GM23338 (cell line): ENCODE measurements around the gene EFR3B. TPM values are rescaled to one million over a fixed set of nuclear protein-coding genes. Genes with fewer than 3 reads are reported as not detected.

ENCODE experiments used
- ATAC-seq: fragments of 200-7000 bp; cut with Tn5 transposase; 3 replicates; pipeline ENCODE4 v1.9.1; 2020
- DNase-seq: peaks from one replicate; pipeline ENCODE4 v3.0.0-alpha.2; 2015; ENCODE audit warnings: low spot score
- H2AFZ ChIP-seq: fragments of 200-600 bp; sonication (generic); 2 replicates; pipeline ENCODE4 v1.8.0; 2016; ENCODE audit warnings: antibody characterized with exemption, mild to moderate bottlenecking, moderate library complexity
- H3F3A ChIP-seq: fragments of 200-600 bp; sonication (generic); replicated peaks from 2 replicates; pipeline ENCODE4 v1.8.0; 2017; ENCODE audit warnings: antibody characterized with exemption, mixed run types, low read depth
- H3K27ac ChIP-seq: fragments of 200-600 bp; sonication (generic); 2 replicates; pipeline ENCODE4 v1.6.1; 2016; ENCODE audit warnings: low read depth
- H3K27me3 ChIP-seq: fragments of 200-600 bp; sonication (generic); 2 replicates; pipeline ENCODE4 v1.8.0; 2016; ENCODE audit warnings: mild to moderate bottlenecking, mixed run types, moderate library complexity; ENCODE audit not compliant: insufficient read depth
- H3K36me3 ChIP-seq: fragments of 200-600 bp; sonication (generic); 2 replicates; pipeline ENCODE4 v1.8.0; 2016; ENCODE audit warnings: mild to moderate bottlenecking; ENCODE audit not compliant: insufficient read depth
- H3K4me1 ChIP-seq: fragments of 200-600 bp; sonication (generic); 2 replicates; pipeline ENCODE4 v1.8.0; 2016; ENCODE audit warnings: mild to moderate bottlenecking, moderate library complexity; ENCODE audit not compliant: insufficient read depth
- H3K4me2 ChIP-seq: fragments of 200-600 bp; sonication (generic); 2 replicates; pipeline ENCODE4 v1.7.1; 2017; ENCODE audit warnings: mixed run types
- H3K4me3 ChIP-seq: fragments of 200-600 bp; sonication (generic); 2 replicates; pipeline ENCODE4 v1.6.1; 2016; ENCODE audit warnings: mixed run types
- H3K79me2 ChIP-seq: fragments of 200-600 bp; sonication (generic); replicated peaks from 2 replicates; pipeline ENCODE4 v1.8.0; 2017; ENCODE audit warnings: mild to moderate bottlenecking; ENCODE audit not compliant: insufficient read depth
- H3K9me2 ChIP-seq: fragments of 200-600 bp; sonication (generic); 2 replicates; pipeline ENCODE4 v1.8.0; 2017; ENCODE audit not compliant: insufficient read depth
- H4K20me1 ChIP-seq: fragments of 200-600 bp; sonication (generic); replicated peaks from 2 replicates; pipeline ENCODE4 v1.8.0; 2017; ENCODE audit warnings: mild to moderate bottlenecking; ENCODE audit not compliant: insufficient read depth
- H3K27ac Mint-ChIP-seq: 2 replicates; pipeline ENCODE4 v1.8.0; 2020; ENCODE audit warnings: inconsistent platforms, mild to moderate bottlenecking, moderate library complexity, mixed read lengths
- H3K27me3 Mint-ChIP-seq: 3 replicates; pipeline ENCODE4 v1.8.0; 2022; ENCODE audit warnings: low read depth, mild to moderate bottlenecking, moderate library complexity, mixed read lengths, inconsistent platforms; ENCODE audit not compliant: insufficient read depth, poor library complexity
- H3K36me3 Mint-ChIP-seq: 3 replicates; pipeline ENCODE4 v1.8.0; 2021; ENCODE audit warnings: low read depth, mild to moderate bottlenecking, inconsistent platforms, moderate library complexity, mixed read lengths
- H3K4me1 Mint-ChIP-seq: 3 replicates; pipeline ENCODE4 v1.8.0; 2020; ENCODE audit warnings: mild to moderate bottlenecking, inconsistent platforms, mixed read lengths
- H3K4me3 Mint-ChIP-seq: 3 replicates; pipeline ENCODE4 v1.8.0; 2021; ENCODE audit warnings: moderate library complexity, mild to moderate bottlenecking, inconsistent platforms, mixed read lengths
- H3K9me3 Mint-ChIP-seq: 3 replicates; pipeline ENCODE4 v1.8.0; 2020; ENCODE audit warnings: moderate library complexity, mild to moderate bottlenecking, inconsistent platforms, mixed read lengths
- EZH2 ChIP-seq: fragments of 200-600 bp; sonication (generic); IDR thresholded peaks from one replicate; pipeline ENCODE4 v1.8.0; 2017; ENCODE audit warnings: antibody characterized with exemption, mild to moderate bottlenecking, low read depth; ENCODE audit not compliant: unreplicated experiment
- EZH2phosphoT487 ChIP-seq: fragments of 200-600 bp; sonication (generic); IDR thresholded peaks from one replicate; pipeline ENCODE4 v1.8.1; 2018; ENCODE audit warnings: antibody characterized with exemption; ENCODE audit not compliant: unreplicated experiment
- JUNB ChIP-seq: IDR thresholded peaks from one replicate; pipeline ENCODE4 v1.6.1; 2016; ENCODE audit warnings: antibody characterized with exemption; ENCODE audit not compliant: unreplicated experiment
- NANOG ChIP-seq: IDR thresholded peaks from 2 replicates; pipeline ENCODE4 v1.6.1; 2016; ENCODE audit warnings: antibody characterized with exemption, borderline replicate concordance
- POLR2AphosphoS5 ChIP-seq: IDR thresholded peaks from 2 replicates; pipeline ENCODE4 v1.6.1; 2016; ENCODE audit warnings: antibody characterized with exemption, low read depth
- STAT1 ChIP-seq: IDR thresholded peaks from one replicate; pipeline ENCODE4 v1.6.1; 2016; ENCODE audit warnings: antibody characterized with exemption; ENCODE audit not compliant: unreplicated experiment
- ZNF331 ChIP-seq: fragments of 250-450 bp; sonication (Bioruptor Pico); IDR thresholded peaks from 2 replicates; pipeline ENCODE4 v1.5.0; 2020; ENCODE audit warnings: low read depth, mild to moderate bottlenecking, moderate library complexity
- polyA plus RNA-seq: library from polyadenylated mRNA; unstranded; fragments of >200 nt; fragmentation: Nextera tagmentation; extraction: Ambion mirVana; gene quantifications from 2 replicates; pipeline ENCODE4 v1.2.1, GENCODE V29; 2016
- total RNA-seq: library from RNA; depleted of rRNA; stranded (reverse); fragments of >200 nt; shearing (Covaris generic); gene quantifications from 2 replicates; pipeline ENCODE4 v1.2.3, GENCODE V29; 2014
- TF ChIP-seq, protein P1 (sequence below): fragments of 250-450 bp; sonication (Bioruptor Pico); IDR thresholded peaks from 2 replicates; pipeline ENCODE4 v1.5.0; 2020; ENCODE audit warnings: mild to moderate bottlenecking, moderate library complexity
- TF ChIP-seq, protein P2 (sequence below): IDR thresholded peaks from 2 replicates; pipeline ENCODE4 v1.6.1; 2016; ENCODE audit warnings: antibody characterized with exemption
- TF ChIP-seq, protein P3 (sequence below): IDR thresholded peaks from one replicate; pipeline ENCODE4 v1.6.1; 2018; ENCODE audit warnings: antibody characterized with exemption; ENCODE audit not compliant: unreplicated experiment

The EFR3B gene
- total and polyA plus RNA-seq, 2 experiments from 2014 or later: 3.3 to 10.7 TPM

DNA sequence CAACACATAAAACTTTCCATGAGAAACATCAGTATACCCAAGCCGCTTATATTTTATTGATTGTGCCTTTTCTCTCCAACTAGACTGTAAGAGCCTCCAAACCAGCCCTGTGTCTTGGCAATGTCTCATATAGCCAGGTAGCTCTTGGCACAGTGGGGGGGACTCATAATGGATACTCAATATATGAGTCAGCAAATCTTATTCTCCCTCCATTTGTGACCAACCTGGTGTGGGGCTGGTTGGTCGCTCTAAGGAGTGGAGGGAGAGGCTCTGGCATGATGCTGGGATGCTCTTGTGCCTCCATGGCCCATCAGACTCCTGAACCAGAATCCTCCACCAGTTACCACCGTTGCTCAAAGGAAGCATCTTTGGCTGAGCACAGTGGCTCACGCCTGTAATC is 32.0 kb downstream of the EFR3B start (continued):
- TF ChIP-seq, protein P1, sequence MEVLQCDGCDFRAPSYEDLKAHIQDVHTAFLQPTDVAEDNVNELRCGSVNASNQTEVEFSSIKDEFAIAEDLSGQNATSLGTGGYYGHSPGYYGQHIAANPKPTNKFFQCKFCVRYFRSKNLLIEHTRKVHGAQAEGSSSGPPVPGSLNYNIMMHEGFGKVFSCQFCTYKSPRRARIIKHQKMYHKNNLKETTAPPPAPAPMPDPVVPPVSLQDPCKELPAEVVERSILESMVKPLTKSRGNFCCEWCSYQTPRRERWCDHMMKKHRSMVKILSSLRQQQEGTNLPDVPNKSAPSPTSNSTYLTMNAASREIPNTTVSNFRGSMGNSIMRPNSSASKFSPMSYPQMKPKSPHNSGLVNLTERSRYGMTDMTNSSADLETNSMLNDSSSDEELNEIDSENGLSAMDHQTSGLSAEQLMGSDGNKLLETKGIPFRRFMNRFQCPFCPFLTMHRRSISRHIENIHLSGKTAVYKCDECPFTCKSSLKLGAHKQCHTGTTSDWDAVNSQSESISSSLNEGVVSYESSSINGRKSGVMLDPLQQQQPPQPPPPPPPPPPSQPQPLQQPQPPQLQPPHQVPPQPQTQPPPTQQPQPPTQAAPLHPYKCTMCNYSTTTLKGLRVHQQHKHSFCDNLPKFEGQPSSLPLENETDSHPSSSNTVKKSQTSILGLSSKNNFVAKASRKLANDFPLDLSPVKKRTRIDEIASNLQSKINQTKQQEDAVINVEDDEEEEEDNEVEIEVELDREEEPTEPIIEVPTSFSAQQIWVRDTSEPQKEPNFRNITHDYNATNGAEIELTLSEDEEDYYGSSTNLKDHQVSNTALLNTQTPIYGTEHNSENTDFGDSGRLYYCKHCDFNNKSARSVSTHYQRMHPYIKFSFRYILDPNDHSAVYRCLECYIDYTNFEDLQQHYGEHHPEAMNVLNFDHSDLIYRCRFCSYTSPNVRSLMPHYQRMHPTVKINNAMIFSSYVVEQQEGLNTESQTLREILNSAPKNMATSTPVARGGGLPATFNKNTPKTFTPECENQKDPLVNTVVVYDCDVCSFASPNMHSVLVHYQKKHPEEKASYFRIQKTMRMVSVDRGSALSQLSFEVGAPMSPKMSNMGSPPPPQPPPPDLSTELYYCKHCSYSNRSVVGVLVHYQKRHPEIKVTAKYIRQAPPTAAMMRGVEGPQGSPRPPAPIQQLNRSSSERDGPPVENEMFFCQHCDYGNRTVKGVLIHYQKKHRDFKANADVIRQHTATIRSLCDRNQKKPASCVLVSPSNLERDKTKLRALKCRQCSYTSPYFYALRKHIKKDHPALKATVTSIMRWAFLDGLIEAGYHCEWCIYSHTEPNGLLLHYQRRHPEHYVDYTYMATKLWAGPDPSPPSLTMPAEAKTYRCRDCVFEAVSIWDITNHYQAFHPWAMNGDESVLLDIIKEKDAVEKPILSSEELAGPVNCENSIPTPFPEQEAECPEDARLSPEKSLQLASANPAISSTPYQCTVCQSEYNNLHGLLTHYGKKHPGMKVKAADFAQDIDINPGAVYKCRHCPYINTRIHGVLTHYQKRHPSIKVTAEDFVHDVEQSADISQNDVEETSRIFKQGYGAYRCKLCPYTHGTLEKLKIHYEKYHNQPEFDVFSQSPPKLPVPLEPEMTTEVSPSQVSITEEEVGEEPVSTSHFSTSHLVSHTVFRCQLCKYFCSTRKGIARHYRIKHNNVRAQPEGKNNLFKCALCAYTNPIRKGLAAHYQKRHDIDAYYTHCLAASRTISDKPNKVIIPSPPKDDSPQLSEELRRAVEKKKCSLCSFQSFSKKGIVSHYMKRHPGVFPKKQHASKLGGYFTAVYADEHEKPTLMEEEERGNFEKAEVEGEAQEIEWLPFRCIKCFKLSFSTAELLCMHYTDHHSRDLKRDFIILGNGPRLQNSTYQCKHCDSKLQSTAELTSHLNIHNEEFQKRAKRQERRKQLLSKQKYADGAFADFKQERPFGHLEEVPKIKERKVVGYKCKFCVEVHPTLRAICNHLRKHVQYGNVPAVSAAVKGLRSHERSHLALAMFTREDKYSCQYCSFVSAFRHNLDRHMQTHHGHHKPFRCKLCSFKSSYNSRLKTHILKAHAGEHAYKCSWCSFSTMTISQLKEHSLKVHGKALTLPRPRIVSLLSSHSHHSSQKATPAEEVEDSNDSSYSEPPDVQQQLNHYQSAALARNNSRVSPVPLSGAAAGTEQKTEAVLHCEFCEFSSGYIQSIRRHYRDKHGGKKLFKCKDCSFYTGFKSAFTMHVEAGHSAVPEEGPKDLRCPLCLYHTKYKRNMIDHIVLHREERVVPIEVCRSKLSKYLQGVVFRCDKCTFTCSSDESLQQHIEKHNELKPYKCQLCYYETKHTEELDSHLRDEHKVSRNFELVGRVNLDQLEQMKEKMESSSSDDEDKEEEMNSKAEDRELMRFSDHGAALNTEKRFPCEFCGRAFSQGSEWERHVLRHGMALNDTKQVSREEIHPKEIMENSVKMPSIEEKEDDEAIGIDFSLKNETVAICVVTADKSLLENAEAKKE (CRISPR knock-in tag): no peak
- TF ChIP-seq EZH2phosphoT487: no peak
- TF ChIP-seq EZH2: no peak

DNA sequence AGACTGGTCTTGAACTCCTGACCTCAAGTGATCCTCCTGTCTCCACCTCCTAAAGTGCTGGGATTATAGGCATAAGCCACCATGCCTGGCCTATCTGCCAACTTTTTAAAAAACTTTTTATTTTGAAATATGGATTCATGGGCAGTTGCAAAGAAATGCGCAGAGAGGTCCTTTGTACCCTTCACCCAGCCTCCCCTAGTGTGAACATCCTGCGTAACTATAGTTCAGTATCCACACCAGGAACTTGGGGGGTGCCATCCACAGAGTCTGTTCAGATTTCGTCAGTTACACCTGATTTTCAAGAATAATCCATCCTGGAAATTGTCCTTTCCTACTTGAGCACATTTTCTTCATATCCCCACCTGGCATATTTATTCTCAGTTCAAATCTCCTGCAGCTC is 33.0 kb downstream of the EFR3B start:
- H3K9me3 Mint-ChIP-seq: peaks cover 3% of the 10 kb centered on the region; the same call in 2 of the 3 replicates
- TF ChIP-seq, protein P2, sequence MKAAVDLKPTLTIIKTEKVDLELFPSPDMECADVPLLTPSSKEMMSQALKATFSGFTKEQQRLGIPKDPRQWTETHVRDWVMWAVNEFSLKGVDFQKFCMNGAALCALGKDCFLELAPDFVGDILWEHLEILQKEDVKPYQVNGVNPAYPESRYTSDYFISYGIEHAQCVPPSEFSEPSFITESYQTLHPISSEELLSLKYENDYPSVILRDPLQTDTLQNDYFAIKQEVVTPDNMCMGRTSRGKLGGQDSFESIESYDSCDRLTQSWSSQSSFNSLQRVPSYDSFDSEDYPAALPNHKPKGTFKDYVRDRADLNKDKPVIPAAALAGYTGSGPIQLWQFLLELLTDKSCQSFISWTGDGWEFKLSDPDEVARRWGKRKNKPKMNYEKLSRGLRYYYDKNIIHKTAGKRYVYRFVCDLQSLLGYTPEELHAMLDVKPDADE: no peak
- TF ChIP-seq EZH2 (no peak), EZH2phosphoT487 (no peak), NANOG (no peak), POLR2AphosphoS5 (no peak), ZNF331 (CRISPR knock-in tag) (no peak), JUNB (no peak), STAT1 (no peak)
- TF ChIP-seq, protein P3, sequence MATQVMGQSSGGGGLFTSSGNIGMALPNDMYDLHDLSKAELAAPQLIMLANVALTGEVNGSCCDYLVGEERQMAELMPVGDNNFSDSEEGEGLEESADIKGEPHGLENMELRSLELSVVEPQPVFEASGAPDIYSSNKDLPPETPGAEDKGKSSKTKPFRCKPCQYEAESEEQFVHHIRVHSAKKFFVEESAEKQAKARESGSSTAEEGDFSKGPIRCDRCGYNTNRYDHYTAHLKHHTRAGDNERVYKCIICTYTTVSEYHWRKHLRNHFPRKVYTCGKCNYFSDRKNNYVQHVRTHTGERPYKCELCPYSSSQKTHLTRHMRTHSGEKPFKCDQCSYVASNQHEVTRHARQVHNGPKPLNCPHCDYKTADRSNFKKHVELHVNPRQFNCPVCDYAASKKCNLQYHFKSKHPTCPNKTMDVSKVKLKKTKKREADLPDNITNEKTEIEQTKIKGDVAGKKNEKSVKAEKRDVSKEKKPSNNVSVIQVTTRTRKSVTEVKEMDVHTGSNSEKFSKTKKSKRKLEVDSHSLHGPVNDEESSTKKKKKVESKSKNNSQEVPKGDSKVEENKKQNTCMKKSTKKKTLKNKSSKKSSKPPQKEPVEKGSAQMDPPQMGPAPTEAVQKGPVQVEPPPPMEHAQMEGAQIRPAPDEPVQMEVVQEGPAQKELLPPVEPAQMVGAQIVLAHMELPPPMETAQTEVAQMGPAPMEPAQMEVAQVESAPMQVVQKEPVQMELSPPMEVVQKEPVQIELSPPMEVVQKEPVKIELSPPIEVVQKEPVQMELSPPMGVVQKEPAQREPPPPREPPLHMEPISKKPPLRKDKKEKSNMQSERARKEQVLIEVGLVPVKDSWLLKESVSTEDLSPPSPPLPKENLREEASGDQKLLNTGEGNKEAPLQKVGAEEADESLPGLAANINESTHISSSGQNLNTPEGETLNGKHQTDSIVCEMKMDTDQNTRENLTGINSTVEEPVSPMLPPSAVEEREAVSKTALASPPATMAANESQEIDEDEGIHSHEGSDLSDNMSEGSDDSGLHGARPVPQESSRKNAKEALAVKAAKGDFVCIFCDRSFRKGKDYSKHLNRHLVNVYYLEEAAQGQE: no peak
- ATAC-seq (no peak), DNase-seq (no peak)
- H3K36me3 Mint-ChIP-seq: peaks cover 2% of the 10 kb centered on the region; the same call in 2 of the 3 replicates
- Histone ChIP-seq H4K20me1 (peaks cover 5% of the 10 kb centered on the region), H3K4me1 (no peaks in the 10 kb centered on the region), H3K9me2 (no peaks in the 10 kb centered on the region; the same call in 1 of the 2 replicates), H3K4me2 (no peak overlapping the region), H2AFZ (no peak overlapping the region), H3K79me2 (no peaks in the 10 kb centered on the region), H3F3A (no peaks in the 10 kb centered on the region), H3K36me3 (no peaks in the 10 kb centered on the region), H3K4me3 (no peak overlapping the region), H3K27ac (no peak overlapping the region), H3K27me3 (no peaks in the 10 kb centered on the region)
- peaks cover 12% of the 10 kb centered on the region for H3K4me1 Mint-ChIP-seq
- no peak overlapping the region for H3K27ac Mint-ChIP-seq
- H3K4me3 Mint-ChIP-seq: no peak overlapping the region
- peaks cover 2% of the 10 kb centered on the region for H3K27me3 Mint-ChIP-seq
